Adrenal gland (tissue), 5 donors: ENCODE results near the gene TSN.
"Not testable (repeated sequence)": the region's sequence is repeated elsewhere in the genome, so short reads cannot be mapped to it uniquely, and the experiment has no call there.

Experiments used
- POLR2A ChIP-seq, 2 donors: fragments of 450-650 bp; IDR thresholded peaks; one replicate each; pipeline ENCODE4 v1.6.1; 2017; ENCODE audit warnings: antibody characterized with exemption in 2 of 2, mild to moderate bottlenecking in 2 of 2, moderate library complexity in 1 of 2
- TF ChIP-seq, protein P1 (sequence below), 6 experiments: fragments of 450-650 bp in 4 of 6; fragments of 200-600 bp in 2 of 6; sonication (generic) in 1 of 6; IDR thresholded peaks; 1 replicate in 5 of 6; 2 replicates in 1 of 6; pipeline versions ENCODE4 v1.5.1 to v1.8.0; 2016 to 2021; ENCODE audit warnings: antibody characterized with exemption in 6 of 6, mild to moderate bottlenecking in 2 of 6, moderate library complexity in 1 of 6
- donor health status: DM: no; HTN: no; CAD: no.

DNA sequence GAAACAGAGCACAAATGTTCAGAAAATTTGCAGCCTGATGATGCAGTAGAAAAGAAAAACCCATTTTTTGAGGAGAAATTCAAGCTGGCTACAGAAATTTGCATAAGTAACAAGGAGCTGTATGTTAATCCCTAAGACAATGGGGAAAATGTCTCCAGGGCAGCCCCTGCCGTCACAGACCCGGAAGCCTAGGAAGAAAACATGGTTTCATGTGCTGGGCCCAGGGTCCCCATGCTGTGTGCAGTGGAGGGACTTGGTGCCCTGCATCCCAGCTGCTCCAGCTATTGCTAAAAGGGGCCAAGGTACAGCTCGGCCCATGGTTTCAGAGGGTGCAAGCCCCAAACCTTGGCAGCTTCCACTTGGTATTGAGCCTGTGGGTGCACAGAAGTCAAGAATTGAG lies 57.6 kb downstream of the TSN start:
- TF ChIP-seq, protein P1, sequence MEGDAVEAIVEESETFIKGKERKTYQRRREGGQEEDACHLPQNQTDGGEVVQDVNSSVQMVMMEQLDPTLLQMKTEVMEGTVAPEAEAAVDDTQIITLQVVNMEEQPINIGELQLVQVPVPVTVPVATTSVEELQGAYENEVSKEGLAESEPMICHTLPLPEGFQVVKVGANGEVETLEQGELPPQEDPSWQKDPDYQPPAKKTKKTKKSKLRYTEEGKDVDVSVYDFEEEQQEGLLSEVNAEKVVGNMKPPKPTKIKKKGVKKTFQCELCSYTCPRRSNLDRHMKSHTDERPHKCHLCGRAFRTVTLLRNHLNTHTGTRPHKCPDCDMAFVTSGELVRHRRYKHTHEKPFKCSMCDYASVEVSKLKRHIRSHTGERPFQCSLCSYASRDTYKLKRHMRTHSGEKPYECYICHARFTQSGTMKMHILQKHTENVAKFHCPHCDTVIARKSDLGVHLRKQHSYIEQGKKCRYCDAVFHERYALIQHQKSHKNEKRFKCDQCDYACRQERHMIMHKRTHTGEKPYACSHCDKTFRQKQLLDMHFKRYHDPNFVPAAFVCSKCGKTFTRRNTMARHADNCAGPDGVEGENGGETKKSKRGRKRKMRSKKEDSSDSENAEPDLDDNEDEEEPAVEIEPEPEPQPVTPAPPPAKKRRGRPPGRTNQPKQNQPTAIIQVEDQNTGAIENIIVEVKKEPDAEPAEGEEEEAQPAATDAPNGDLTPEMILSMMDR (IDR thresholded peaks at IDR 0.05): not testable (repeated sequence)
- not testable (repeated sequence) for TF ChIP-seq POLR2A (IDR thresholded peaks at IDR 0.05)
